HG03521 (cell line): Measurements from ENCODE around the gene MDGA2.
"Not testable (repeated sequence)": the region's sequence is repeated elsewhere in the genome, so short reads cannot be mapped to it uniquely, and the experiment has no call there.

ENCODE experiments used
- ATAC-seq: cut with Tn5 transposase; IDR thresholded peaks from one replicate; pipeline ENCODE4 v1.9.1; 2021; ENCODE audit warnings: mild to moderate bottlenecking, moderate library complexity; ENCODE audit not compliant: unreplicated experiment

Gene MDGA2

DNA sequence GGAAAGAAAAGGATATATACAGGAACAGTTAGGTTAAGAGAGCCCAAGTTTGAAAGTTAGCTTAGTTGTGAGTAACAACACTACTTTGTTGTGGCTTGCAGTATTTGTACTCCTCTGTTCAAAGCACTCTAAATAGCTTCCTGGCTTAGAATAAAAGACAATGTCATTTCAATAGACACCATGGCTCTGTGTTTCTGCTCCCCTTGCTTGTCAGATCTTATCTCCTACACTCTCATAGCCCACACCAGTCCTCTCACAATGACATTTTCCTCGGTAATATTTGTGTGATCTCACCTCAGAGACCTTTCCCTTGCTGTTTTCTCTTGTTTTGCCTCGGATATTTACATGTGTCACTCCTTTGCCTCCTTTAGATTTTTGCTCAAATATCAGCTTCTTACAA, 418.4 kb downstream of the MDGA2 start:
- ATAC-seq, result no peak

DNA sequence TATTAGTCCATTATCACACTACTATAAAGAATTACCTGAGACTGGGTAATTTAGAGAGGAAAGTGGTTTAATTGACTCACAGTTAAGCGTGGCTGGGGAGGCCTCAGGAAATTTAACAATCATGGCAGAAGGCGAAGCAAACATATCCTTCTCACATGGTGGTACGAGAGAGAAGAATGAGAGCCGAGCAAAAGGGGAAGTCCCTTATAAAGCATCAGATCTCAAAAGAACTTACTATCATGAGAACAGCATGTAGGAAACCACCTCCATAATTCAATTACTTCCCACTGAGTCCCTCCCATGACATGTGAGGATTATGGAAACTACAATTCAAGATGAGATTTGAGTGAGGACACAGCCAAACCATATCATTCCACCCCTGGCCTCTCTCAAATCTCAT, 422.6 kb downstream of the MDGA2 start:
- ATAC-seq, result no peak

DNA sequence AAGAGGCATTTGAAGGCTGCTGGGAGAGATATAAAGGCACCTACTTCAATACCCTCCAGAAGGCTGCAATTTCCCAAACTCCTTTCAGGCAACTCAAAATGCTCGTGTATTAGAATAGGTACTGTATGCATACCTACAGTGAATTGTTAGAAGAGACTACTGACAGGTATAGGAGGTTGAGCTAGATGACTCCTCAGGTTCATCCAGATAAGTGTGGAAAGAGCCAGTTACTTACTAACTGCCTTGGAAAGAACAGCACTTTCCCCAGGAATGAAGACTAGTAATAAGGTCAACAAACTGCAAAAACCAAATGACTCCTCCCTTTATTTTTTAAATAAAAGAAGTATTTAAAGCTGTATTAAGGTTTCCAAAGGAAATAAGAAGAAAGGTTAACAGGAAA, 429.0 kb downstream of the MDGA2 start:
- no peak for ATAC-seq

DNA sequence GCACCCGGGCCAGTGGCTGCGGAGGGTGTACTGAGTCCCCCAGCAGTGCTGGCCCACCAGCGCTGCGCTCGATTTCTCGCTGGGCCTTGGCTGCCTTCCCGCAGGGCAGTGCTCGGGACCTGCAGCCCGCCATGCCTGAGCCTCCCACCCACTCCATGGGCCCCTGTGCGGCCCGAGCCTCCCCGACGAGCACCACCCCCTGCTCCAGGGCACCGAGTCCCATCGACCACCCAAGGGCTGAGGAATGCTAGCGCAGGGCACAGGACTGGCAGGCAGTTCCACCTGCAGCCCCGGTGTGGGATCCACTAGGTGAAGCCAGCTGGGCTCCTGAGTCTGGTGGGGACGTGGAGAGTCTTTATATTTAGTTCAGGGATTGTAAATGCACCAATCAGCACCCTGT, 432.8 kb downstream of the MDGA2 start:
- not testable (repeated sequence) for ATAC-seq

DNA sequence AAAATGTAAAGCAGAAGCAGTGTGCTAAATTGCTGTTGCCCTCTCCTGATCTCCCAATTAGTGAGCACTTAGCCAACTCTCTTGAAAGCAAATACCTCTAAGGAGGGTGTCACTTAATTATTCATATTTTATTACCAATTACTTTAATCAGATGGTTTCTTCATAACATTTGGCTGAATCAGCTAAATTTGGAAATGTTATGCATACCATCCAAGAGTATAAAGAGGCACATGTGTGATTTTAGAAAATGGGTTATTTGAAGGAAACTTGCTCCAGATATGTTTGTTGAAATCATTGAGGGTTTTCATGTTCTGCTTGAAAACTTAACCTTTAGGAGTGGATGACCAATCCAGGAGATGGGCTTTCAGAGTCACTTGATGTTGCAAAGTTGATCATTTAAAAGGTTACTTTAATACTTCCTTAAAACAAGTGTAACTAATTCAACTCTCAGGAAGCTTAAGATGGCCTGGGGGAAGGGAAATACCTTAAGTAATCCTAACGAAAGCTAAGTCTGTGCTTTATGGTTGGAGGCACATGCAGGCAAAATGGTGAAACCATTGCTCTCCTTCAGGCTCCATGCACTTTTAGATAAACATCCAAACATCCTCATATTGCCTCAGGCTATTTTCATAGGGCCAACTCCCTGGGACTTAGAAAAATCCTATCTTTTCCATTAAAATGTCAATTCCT, 434.5 kb downstream of the MDGA2 start:
- ATAC-seq, result no peak

DNA sequence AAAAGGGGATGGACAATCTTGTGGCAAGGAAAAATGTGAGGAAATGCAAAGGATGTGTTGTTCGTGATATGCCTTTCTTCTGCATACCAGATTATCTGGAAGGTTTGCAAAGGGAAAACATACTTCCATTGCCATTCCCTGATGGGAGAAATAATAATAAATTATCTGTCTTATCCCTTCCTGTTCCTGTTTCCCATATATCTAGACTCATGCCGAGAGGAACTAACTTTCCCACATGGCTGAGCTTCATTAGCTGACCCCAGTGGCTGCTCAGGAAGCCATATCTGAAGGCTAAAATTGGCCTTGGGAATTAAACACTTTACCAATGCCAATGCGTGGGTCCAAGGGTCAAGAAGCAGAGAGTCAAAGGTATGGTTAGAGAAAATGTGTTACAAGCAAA, 439.8 kb downstream of the MDGA2 start:
- ATAC-seq, result no peak

DNA sequence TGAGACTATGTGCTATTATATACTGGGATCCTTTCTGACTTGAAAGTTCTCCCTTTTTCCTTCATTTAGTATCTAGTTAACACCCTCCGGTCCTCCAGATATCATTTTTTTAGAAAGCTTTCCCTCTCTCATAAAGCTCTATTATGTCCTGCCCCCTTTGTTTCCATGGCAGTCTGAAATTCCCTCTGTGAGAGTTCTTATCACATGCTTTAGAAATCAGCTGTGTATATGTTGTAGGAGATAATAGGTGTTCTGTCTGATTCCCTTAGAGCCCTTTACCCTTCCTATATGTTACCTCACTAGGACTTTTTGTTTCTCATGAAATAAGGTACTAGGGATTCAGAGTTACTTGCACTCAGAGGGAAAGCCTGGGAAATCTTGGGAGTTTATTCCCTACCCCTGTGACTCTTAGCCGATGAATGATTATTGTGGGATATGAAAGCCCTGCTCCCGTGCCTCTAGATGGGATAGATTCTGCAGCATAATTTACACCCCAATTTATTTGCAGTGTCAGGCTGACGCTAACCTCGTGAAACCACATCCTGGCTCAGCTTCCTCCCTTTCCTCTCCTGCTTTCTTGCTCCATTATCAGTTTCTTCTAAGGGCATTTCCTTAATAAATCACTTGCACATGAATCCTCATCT, 448.4 kb downstream of the MDGA2 start:
- ATAC-seq, result no peak

DNA sequence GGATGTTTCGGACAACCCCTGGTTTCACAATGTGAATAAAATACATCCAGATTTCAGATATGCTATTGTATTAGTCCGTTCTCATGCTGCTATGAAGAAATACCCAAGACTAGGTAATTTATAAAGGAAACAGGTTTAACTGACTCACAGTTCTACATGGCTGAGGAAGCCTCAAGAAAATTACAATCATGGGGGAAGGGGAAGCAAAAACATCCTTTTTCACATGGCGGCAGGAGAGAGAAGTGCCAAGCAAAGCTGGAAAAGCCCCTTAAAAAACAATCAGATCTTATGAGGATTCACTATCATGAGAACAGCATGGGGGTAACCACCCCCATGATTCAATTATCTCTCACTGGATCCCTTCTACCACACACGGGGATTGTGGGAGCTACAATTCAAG, 451.7 kb downstream of the MDGA2 start:
- no peak for ATAC-seq

DNA sequence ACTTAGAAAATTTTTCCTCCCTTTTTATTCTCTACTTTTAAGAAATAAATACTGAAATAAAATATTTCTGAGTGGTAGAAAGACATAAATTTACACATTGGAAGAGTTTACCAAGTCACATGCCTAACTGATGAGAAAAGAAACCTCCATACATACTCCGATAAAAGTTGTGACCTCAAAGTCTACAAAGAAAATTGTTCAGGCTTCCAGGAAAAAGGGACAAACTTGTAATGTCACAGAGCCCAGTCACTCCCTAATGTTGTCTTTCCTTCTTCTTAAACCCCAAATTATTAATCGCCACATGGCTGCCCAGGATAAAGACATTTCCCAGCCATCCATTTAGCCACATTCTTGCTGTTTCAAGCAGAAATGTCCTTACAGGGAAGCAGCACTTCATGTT, 455.3 kb downstream of the MDGA2 start:
- ATAC-seq, result no peak

DNA sequence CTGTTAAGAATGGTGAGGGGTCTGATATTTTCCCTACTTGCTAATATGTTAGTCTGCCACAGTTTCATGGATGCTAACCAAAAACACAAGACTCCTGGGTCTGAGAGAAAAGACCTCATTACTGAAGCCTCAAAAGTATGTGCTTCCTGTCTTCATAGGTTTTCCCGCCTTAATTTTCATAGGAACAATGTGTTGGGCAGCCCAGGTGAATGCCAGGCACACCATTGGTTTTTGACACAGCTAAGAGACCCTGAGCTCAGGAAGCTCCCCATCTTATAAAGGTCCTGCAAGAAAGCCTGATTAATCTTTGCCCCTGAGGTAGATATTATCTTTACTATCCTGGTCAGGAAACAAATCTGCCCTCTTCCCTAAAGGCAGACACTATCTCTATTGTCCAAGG, 464.1 kb downstream of the MDGA2 start:
- ATAC-seq, result no peak

DNA sequence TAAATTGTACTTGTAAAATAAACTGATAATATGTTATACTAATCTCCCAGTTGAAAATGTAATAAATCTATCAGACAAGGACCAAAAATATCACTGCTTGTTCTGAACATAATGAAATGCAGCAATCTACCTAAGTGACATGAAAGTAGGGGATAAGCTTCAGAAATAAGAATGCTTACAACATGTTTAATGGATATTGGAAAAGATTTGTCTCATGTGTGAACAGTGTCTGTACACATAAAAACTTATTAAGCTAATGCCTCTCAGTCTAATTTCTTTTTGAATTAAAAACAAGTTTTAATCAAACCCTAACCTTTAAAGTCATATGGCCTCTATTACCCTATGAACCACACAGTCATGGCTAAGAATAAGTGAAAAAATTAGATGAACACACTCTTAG, 465.3 kb downstream of the MDGA2 start:
- no peak for ATAC-seq

DNA sequence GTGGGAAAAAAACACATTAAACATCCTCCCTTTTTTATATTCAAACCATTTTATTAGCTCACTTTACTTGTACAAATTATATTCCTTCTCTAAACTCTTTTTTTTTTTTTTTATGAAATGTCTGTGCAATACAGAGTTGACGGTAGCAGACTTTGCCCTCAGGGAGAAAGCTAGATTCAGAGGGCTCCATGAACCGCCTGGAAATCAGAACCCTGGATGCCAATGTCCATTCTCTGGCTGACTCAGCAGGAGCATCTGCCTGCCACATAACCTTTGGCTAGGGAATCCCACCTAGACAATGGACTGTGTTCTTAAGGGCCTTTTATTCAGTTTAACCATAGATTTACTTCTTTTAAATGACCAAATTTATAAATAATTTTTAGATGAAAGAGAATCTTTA, 467.0 kb downstream of the MDGA2 start:
- no peak for ATAC-seq

DNA sequence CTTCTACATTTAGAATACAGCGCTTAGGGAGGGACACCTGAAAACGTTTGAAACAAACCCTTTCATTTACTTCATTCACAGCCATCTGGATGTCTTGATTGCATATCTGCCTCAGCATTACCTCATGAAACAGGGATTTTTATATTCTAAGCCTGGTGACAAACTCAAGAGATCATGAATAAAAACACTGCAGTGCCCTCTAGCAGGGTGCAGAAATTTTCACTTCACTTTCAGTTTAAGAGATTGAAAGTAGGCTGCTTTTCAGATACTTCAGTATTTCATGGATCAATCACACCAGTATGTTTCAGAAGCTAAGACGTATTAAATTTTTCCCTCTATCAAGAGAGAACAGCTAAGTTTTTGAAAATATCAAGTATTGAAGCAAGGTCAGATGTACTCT, 467.8 kb downstream of the MDGA2 start:
- ATAC-seq, result no peak

DNA sequence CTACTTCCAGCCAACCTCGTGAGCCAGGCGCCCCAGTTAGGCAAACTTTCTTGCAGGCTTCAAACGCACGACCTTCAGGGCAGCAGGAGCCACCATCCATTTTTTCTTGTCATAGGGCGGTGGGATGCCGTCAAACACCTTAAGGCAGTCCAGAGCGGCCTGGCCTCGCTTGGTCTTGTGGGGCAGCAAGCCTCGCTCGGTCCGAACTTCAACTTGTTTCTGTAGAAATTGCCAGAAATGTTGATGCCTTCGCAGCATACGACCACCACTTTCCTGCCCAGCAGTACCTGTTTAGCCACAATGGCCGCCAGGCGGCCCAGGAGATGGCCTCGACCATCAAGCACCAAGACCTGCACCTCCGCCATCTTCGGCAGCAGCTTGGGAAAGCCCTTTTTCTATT, 474.7 kb downstream of the MDGA2 start:
- no peak for ATAC-seq

DNA sequence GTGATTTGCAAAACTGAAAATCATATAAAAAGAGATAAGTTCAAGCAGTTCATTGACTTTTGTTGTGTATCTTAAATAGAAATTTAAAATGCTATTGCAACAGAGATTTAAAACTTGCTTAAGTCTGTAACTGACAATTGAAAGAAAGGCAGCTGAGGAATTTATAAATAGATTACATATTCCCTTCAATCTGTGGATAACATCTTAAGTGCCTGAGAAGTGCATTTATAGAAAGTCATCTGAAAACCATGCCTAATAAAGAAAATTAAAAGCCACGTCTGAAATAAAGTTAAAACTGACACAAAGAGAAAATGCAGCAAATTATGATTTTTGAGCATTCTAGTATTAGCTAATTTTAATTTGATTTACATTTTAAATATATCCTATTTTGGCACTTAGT, 479.8 kb downstream of the MDGA2 start:
- no peak for ATAC-seq

DNA sequence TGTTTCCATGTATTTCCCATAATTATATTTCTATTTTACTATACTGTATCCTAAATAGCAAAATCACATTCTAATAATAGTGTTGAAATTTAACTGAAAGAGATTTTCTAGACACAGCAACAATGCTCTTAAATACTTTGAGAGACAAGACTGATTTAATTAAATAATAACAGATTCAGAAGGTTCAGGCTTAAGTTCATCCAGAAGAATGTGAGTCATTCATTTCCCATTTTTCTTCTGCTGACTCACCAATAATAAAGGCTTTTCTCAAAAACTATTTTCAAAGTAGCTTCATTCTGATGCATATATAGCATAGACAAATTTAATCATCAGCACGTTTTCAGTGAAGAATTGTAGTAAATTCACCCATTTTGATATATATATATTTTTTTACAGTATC, 481.4 kb downstream of the MDGA2 start:
- ATAC-seq, result no peak

DNA sequence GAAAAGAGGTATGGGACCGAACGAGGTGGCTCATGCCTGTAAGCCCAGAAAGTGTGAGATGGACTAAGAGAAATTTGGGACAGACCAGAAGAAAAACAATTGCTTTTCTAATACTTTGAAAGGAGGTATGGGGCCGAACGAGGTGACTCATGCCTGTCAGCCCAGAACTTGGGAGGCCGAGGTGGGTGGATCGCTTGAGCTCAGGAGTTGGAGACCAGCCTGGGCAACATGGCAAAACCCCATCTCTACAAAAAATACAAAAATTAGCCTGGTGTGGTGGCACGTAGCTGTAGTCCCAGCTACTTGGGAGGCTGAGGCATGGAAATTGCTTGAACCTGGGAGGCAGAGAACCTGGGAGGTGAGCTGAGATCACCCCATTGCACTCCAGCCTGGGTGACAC, 483.2 kb downstream of the MDGA2 start:
- ATAC-seq, result not testable (repeated sequence)

DNA sequence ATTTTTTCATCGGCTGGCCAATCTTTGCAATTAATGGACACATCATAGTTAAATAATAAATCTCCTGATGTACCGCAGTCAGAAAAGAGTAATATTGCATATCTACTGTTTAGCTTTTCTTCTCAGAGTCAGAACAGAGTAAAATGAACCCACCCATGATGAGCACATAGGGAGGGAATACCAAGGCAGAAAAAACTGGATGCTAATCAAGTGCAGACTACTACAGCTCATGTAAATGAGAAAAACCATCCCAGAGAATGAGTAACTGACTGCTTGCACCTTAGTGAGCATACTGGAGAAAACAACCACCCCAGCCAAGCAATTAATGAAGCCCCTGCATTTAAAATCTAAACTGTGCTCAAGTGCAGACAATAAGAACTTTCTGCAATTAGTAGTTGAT, 483.7 kb downstream of the MDGA2 start:
- no peak for ATAC-seq

DNA sequence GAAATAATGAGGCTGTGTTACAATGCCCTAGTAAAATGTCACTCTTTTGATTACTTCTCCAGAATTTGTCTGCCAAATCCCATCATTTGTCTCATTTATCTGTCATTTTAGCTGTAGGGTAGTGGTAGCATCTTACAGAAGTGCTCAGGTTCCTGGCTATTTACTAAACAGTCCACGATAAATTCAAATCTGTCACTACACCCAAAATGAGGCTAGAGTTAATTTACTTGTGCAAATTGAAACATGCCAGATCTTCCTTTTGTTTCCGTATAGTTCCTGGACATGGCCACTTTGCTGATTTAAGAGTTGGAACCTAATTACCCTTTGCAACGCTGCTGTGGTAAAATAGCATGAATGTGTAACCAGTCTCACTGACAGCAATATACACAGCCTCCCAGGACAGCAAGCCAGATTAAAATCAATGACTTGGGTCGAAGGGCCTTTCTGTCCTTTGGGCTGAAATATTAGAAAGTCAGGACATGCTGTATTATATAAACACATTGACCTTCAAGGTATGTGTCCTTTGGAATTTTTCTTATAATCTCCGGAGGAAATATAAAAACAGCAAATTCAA, 485.4 kb downstream of the MDGA2 start:
- no peak for ATAC-seq

DNA sequence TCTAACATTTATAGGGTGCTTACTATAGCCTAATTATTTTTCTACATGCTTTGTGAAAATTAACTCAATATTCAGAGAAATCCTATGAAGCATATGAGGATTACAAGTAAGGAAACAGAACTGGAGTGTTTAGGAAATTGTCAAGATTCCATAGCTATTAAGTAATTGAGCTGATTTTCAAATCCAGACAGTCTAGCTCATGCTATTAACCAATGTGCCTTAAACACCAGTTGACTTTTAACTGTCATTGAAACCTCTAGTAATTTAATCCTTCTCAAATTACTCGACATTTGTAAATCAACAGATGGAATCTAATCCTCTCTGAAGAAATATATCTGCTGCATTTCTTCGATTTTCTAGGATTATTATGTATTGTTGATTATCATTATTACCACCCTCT, 488.9 kb downstream of the MDGA2 start:
- no peak for ATAC-seq

DNA sequence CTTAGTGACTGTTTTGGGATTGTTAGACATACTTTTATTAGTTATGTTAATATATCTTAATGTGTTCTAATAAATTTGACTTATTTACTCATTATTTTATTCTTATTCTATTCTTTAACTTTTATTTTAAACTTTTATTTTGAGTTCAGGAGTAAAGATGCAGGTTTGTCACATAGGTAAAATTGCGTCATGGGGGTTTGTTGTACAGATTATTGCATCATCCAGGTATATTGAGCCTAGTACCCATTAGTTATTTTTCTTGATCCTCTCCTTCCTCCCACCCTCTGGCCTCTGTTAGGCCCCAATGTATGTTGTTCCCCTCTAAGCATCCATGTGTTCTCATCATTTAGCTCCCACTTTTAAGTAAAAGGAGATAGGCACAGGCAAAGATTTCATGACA, 495.5 kb downstream of the MDGA2 start:
- no peak for ATAC-seq

DNA sequence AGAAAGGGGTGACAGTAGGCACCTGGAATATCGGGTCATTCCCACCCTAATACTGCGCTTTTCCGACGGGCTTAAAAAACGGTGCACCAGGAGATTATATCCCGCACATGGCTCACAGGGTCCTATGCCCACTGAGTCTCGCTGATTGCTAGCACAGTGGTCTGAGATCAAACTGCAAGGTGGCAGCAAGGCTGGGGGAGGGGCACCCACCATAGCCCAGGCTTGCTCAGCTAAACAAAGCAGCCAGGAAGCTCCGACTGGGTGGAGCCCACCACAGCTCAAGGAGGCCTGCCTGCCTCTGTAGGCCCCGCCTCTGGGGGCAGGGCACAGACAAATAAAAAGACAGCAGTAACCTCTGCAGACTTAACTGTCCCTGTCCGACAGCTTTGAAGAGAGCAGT, 503.5 kb downstream of the MDGA2 start:
- ATAC-seq, result not testable (repeated sequence)

DNA sequence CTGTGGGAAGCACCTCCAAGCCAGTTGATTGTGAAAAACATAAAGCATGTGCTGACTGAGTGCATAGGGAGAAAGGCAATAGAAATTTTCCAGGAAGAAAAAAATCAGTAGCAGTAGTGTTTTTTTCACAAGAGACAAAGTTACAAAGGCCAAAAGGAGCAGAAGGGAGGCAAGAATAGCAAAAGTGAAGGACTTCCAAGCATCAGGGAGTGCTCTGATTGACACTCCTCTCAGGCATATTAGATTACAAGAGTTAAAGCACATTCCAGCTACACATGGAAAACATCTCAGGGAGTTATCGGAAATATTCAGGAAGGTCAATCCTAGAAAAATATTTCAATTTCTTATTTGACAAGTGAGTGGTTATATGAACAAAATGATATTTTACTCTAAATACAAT, 508.0 kb downstream of the MDGA2 start:
- ATAC-seq, result no peak
